ENCODE data around the gene CD209.

DNA sequence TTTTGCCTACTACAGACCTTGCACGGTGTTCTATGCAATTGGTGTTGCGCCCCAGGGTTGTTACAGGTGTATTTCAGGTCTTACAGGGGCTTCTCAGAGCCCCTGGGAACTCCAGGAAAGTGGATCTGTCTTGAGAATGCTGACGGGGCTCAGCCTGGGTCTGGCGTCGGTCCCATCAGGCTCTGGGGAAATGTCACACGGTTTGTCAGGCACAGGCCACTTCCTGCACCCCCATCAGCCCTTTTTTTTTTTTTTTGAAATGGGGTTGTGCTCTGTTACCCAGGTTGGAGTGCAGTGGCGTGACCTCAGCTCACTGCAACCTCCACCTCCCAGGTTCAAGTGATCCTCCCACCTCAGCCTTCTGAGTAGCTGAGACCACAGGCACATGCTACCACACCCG is 28.7 kb downstream of the CD209 start:
- TF ChIP-seq, protein P1, sequence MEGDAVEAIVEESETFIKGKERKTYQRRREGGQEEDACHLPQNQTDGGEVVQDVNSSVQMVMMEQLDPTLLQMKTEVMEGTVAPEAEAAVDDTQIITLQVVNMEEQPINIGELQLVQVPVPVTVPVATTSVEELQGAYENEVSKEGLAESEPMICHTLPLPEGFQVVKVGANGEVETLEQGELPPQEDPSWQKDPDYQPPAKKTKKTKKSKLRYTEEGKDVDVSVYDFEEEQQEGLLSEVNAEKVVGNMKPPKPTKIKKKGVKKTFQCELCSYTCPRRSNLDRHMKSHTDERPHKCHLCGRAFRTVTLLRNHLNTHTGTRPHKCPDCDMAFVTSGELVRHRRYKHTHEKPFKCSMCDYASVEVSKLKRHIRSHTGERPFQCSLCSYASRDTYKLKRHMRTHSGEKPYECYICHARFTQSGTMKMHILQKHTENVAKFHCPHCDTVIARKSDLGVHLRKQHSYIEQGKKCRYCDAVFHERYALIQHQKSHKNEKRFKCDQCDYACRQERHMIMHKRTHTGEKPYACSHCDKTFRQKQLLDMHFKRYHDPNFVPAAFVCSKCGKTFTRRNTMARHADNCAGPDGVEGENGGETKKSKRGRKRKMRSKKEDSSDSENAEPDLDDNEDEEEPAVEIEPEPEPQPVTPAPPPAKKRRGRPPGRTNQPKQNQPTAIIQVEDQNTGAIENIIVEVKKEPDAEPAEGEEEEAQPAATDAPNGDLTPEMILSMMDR (IDR thresholded peaks at IDR 0.05), result no peak
- TF ChIP-seq POLR2A (IDR thresholded peaks at IDR 0.05), result no peak

Measured in uterus (tissue), 2 donors.